ENCODE measurements around the gene PIP4K2B.

GRCh38 chr17:38717139-38717745, 82.1 kb downstream of the PIP4K2B start:
- TF ChIP-seq CTCF (IDR thresholded peaks at IDR 0.05; ENCODE audit: poor library complexity) (no peak), EZH2phosphoT487 (IDR thresholded peaks at IDR 0.05; ENCODE audit: low read depth, severe bottlenecking, unreplicated experiment) (no peak)
